Measurements from ENCODE around the gene ANLN. TPM values are rescaled to one million over a fixed set of nuclear protein-coding genes. Genes with fewer than 3 reads are reported as not detected.
"Not testable (repeated sequence)": the region's sequence is repeated elsewhere in the genome, so short reads cannot be mapped to it uniquely, and the experiment has no call there.

ANLN gene
- total and polyA plus RNA-seq, 7 donors: 2.4 to 16.9 (median 4.6) TPM

GRCh38 chr7:36474283-36475010, 84.8 kb downstream of the ANLN start:
- TF ChIP-seq EP300 (IDR thresholded peaks at IDR 0.05) (no peak), CTCF (IDR thresholded peaks at IDR 0.05) (no peak), POLR2A (IDR thresholded peaks at IDR 0.05) (no peak), POLR2AphosphoS5 (IDR thresholded peaks at IDR 0.05) (no peak)
- no peak overlapping the region for H3K4me3 ChIP-seq
- DNase-seq: no peak
- no peaks in the 10 kb centered on the region for H3K4me1 ChIP-seq
- no peaks in the 10 kb centered on the region for H3K27me3 ChIP-seq
- H3K36me3 ChIP-seq: no peaks in the 10 kb centered on the region
- 47 to 77% methylated on average over 6 of the region's 6 CpGs for WGBS, 2 donors
- H3K9me3 ChIP-seq: no peaks in the 10 kb centered on the region
- no peak overlapping the region for H3K27ac ChIP-seq
- intact Hi-C loops (cut with DNase I): no loop called here

- intact Hi-C loops (cut with DNase I): no loop called here
- Histone ChIP-seq H3K4me3 (no peak overlapping the region), H3K27me3 (no peaks in the 10 kb centered on the region), H3K36me3 (no peaks in the 10 kb centered on the region), H3K4me1 (no peaks in the 10 kb centered on the region), H3K27ac (no peak overlapping the region), H3K9me3 (no peaks in the 10 kb centered on the region)
- TF ChIP-seq EP300 (IDR thresholded peaks at IDR 0.05) (no peak), CTCF (IDR thresholded peaks at IDR 0.05) (no peak), POLR2A (IDR thresholded peaks at IDR 0.05) (no peak), POLR2AphosphoS5 (IDR thresholded peaks at IDR 0.05) (no peak)
- DNase-seq: no peak
Observed at GRCh38 chr7:36475011-36475342, 85.3 kb downstream of the ANLN start.

- intact Hi-C loops (cut with DNase I): no loop called here
- Histone ChIP-seq H3K4me1 (no peaks in the 10 kb centered on the region), H3K36me3 (no peaks in the 10 kb centered on the region), H3K27me3 (no peaks in the 10 kb centered on the region), H3K9me3 (no peaks in the 10 kb centered on the region), H3K4me3 (no peak overlapping the region), H3K27ac (no peak overlapping the region)
- no peak for DNase-seq
- TF ChIP-seq CTCF (IDR thresholded peaks at IDR 0.05) (no peak), POLR2A (IDR thresholded peaks at IDR 0.05) (no peak), EP300 (IDR thresholded peaks at IDR 0.05) (no peak), POLR2AphosphoS5 (IDR thresholded peaks at IDR 0.05) (no peak)
- WGBS, 2 donors: 84 to 89% methylated on average over 3 of the region's 3 CpGs
Observed at GRCh38 chr7:36475381-36475780, 85.7 kb downstream of the ANLN start.

- Histone ChIP-seq H3K36me3 (no peaks in the 10 kb centered on the region), H3K4me1 (no peaks in the 10 kb centered on the region), H3K4me3 (no peak overlapping the region), H3K27ac (no peak overlapping the region), H3K27me3 (no peaks in the 10 kb centered on the region), H3K9me3 (no peaks in the 10 kb centered on the region)
- no peak for DNase-seq
- 93 to 96% methylated on average over 2 of the region's 2 CpGs for WGBS, 2 donors
- intact Hi-C loops (cut with DNase I): no loop called here
- TF ChIP-seq POLR2AphosphoS5 (IDR thresholded peaks at IDR 0.05) (no peak), CTCF (IDR thresholded peaks at IDR 0.05) (no peak), POLR2A (IDR thresholded peaks at IDR 0.05) (no peak), EP300 (IDR thresholded peaks at IDR 0.05) (no peak)
Observed at GRCh38 chr7:36478745-36479144, 89.1 kb downstream of the ANLN start.

GRCh38 chr7:36483853-36484252, 94.2 kb downstream of the ANLN start:
- H3K27me3 ChIP-seq; intact Hi-C loops (cut with DNase I); H3K4me3 ChIP-seq; H3K4me1 ChIP-seq; DNase-seq; H3K9me3 ChIP-seq; H3K36me3 ChIP-seq; H3K27ac ChIP-seq: not testable (repeated sequence)
- 57 to 80% methylated on average over 4 of the region's 4 CpGs for WGBS, 2 donors

All from sigmoid colon (tissue), 7 donors.